B cell (primary cell): ENCODE data around the gene APOB. TPM values are rescaled to one million over a fixed set of nuclear protein-coding genes. Genes with fewer than 3 reads are reported as not detected.

Source experiments
- ATAC-seq: fragments of 200-7000 bp; cut with Tn5 transposase; one replicate; pipeline ENCODE4 v1.10.0; 2021; ENCODE audit warnings: low read depth, mild to moderate bottlenecking, moderate number of reproducible peaks, moderate library complexity
- CTCF ChIA-PET: fragments of 350-600 bp; sonication (Branson Sonifier 250); formaldehyde crosslinking; loops from one replicate; lab custom pipeline; 2021; ENCODE audit warnings: antibody characterized with exemption, inconsistent platforms; lab: Charles Lee
- POLR2A ChIA-PET: fragments of 350-600 bp; sonication (Branson Sonifier 250); formaldehyde crosslinking; loops from one replicate; lab custom pipeline; 2021; ENCODE audit warnings: antibody characterized with exemption; lab: Charles Lee
- DNase-seq: peaks from one replicate; pipeline ENCODE4 v3.0.0; 2013
- H2AFZ ChIP-seq: 2 replicates; pipeline ENCODE4 v1.6.1; 2012; ENCODE audit warnings: mild to moderate bottlenecking, low read depth, low read length; ENCODE audit not compliant: insufficient read depth, poor library complexity, severe bottlenecking
- H3K27ac ChIP-seq, 2 donors: 1 replicate in 1 of 2; 2 replicates in 1 of 2; pipeline ENCODE4 v1.5.1; 2012 to 2013; ENCODE audit warnings: low read length in 2 of 2, mild to moderate bottlenecking in 2 of 2, moderate library complexity in 1 of 2
- H3K27me3 ChIP-seq, 4 experiments: fragments of 200-600 bp in 1 of 4; sonication (generic) in 1 of 4; replicated peaks in 1 of 4; 1 replicate in 2 of 4; 2 replicates in 2 of 4; pipeline versions ENCODE4 v1.6.1 to v1.7.0; 2013 to 2016; ENCODE audit warnings: low read length in 3 of 4, mild to moderate bottlenecking in 2 of 4, mixed read lengths in 1 of 4, moderate library complexity in 1 of 4; ENCODE audit not compliant: insufficient read depth in 4 of 4, control insufficient read depth in 3 of 4; ENCODE audit errors: control extremely low read depth in 1 of 4
- H3K36me3 ChIP-seq, 2 experiments: replicated peaks in 1 of 2; 1 replicate in 1 of 2; 2 replicates in 1 of 2; pipeline versions ENCODE4 v1.6.1 to v1.7.1; 2013; ENCODE audit warnings: low read length in 1 of 2; ENCODE audit not compliant: insufficient read depth in 2 of 2, control insufficient read depth in 1 of 2; ENCODE audit errors: control extremely low read depth in 1 of 2, extremely low read depth in 1 of 2
- H3K4me1 ChIP-seq, 2 donors: fragments of 200-600 bp in 1 of 2; sonication (generic) in 1 of 2; 1 replicate in 1 of 2; 2 replicates in 1 of 2; pipeline versions ENCODE4 v1.5.1 to v1.6.1; 2013 to 2017; ENCODE audit warnings: low read length in 2 of 2; ENCODE audit not compliant: control insufficient read depth in 2 of 2, insufficient read depth in 2 of 2
- H3K4me2 ChIP-seq: replicated peaks from 2 replicates; pipeline ENCODE3; 2012; ENCODE audit warnings: mild to moderate bottlenecking, low read depth, low read length; ENCODE audit not compliant: poor library complexity, severe bottlenecking
- H3K4me3 ChIP-seq, 5 experiments: fragments of 200-600 bp in 1 of 5; sonication (generic) in 1 of 5; 1 replicate in 3 of 5; 2 replicates in 2 of 5; pipeline versions ENCODE4 v1.5.1 to v1.7.0; 2011 to 2016; ENCODE audit warnings: low read length in 4 of 5, mild to moderate bottlenecking in 4 of 5, low read depth in 2 of 5, control low read depth in 1 of 5, moderate library complexity in 1 of 5; ENCODE audit not compliant: insufficient read depth in 1 of 5; ENCODE audit errors: control extremely low read depth in 1 of 5, extremely low read depth in 1 of 5
- H3K79me2 ChIP-seq: fragments of 200-600 bp; sonication (generic); one replicate; pipeline ENCODE4 v1.6.0; 2016; ENCODE audit warnings: low read length; ENCODE audit not compliant: control insufficient read depth, insufficient read depth
- H3K9ac ChIP-seq: fragments of 200-600 bp; sonication (generic); 2 replicates; pipeline ENCODE4 v1.6.1; 2017; ENCODE audit warnings: mild to moderate bottlenecking, low read length, moderate library complexity
- H3K9me3 ChIP-seq, 3 donors: one replicate each; pipeline versions ENCODE4 v1.6.1 to v1.7.1; 2013; ENCODE audit warnings: low read length in 2 of 3; ENCODE audit not compliant: control insufficient read depth in 2 of 3, insufficient read depth in 1 of 3; ENCODE audit errors: control extremely low read depth in 1 of 3
- H4K20me1 ChIP-seq: 2 replicates; pipeline ENCODE4 v1.6.0; 2012; ENCODE audit warnings: mild to moderate bottlenecking, low read length; ENCODE audit not compliant: insufficient read depth, control insufficient read depth, poor library complexity, severe bottlenecking
- H3K27ac Mint-ChIP-seq: one replicate; pipeline ENCODE4 v1.8.0; 2021; ENCODE audit warnings: mixed read lengths
- H3K27me3 Mint-ChIP-seq: one replicate; pipeline ENCODE4 v1.8.0; 2021; ENCODE audit warnings: mixed read lengths
- H3K4me1 Mint-ChIP-seq: one replicate; pipeline ENCODE4 v1.8.0; 2021; ENCODE audit warnings: mixed read lengths
- H3K4me3 Mint-ChIP-seq: one replicate; pipeline ENCODE4 v1.8.0; 2021; ENCODE audit warnings: mixed read lengths
- H3K9me3 Mint-ChIP-seq: one replicate; pipeline ENCODE4 v1.8.0; 2022; ENCODE audit warnings: mixed read lengths; ENCODE audit not compliant: insufficient read depth
- EZH2 ChIP-seq: IDR thresholded peaks from 2 replicates; pipeline ENCODE4 v1.6.1; 2012; ENCODE audit warnings: borderline replicate concordance, low read depth, mild to moderate bottlenecking, moderate library complexity, low read length; ENCODE audit not compliant: insufficient read depth, poor library complexity, severe bottlenecking
- WGBS: methylation state at CpG from one replicate; pipeline ENCODE4 v1.1.5; 2013; ENCODE audit warnings: missing lambda C conversion rate; ENCODE audit not compliant: insufficient coverage; 5-methylcytosine and 5-hydroxymethylcytosine counted together
- intact Hi-C: fragments of 100-400 bp; cut with micrococcal nuclease; formaldehyde crosslinking; loops from one replicate; pipeline ENCODE4 v1.10.0; 2022
- polyA plus RNA-seq: library from polyadenylated mRNA; depleted of rRNA; stranded (reverse); fragments of >200 nt; gene quantifications from 2 replicates; pipeline ENCODE4 v1.2.3, GENCODE V29; 2012
- total RNA-seq, 2 donors: library from RNA; stranded (reverse); fragments of 120-200 nt in 1 of 2; gene quantifications; 1 replicate in 1 of 2; 2 replicates in 1 of 2; pipeline versions ENCODE4 v1.2.3 to v1.2.4, GENCODE V29; 2013 to 2022
- TF ChIP-seq, protein P1 (sequence below): fragments of 200-600 bp; IDR thresholded peaks from one replicate; pipeline ENCODE4 v1.8.0; 2022; ENCODE audit warnings: antibody characterized with exemption, mild to moderate bottlenecking

The APOB gene
- total and polyA plus RNA-seq, 2 donors (not counting 1 experiment from before 2014, with no cell fraction given) = not detected

DNA sequence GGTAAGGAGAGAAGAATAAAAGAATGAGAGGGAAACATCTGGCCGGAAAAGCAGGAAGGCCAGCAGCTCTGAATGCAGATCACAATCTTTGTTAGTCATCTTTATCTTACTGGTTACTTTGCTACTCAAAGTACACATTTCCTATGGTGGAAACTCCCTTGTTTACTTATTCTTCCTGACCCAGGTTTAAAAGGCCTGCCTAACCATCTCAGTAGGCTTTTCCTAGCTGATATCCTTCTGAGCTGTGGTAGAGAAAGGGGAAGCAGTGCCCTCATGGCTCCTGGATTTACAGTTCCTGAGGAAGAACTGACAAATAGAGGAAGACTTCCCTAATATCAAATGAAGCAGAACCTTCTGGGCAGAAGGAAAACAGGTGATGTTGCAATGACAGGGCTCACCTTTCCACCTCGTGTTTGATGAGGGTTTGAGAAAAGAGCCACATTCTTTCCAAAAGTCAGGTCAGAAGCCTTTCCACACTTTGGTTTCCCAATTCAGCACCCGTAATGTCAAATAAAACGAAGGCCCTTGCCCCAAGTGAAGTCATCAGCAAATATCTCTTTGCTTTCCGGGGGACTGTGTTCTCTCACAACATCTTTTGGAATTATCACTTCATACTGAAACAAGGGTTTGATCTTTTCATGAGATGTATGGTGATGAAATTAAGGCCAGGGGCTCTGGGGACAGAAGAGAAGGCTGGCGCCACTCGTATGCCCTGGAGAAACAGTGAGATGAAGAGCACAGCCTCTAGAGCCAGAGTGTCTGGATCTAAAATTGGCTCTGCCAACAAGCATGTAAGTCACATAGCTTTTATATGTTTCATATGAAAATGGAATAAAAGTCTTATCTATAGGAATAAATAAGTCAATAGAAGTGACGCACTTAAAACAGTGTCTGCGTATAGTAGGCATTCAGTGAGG, 26.7 kb upstream of the APOB start:
- H3K4me3 ChIP-seq = no peak overlapping the region
- no peaks in the 10 kb centered on the region for H4K20me1 ChIP-seq
- H3K79me2 ChIP-seq = no peaks in the 10 kb centered on the region
- intact Hi-C loops = no loop called here
- Mint-ChIP-seq H3K9me3 (no peaks in the 10 kb centered on the region), H3K4me3 (no peak overlapping the region), H3K27me3 (peaks cover 9% of the 10 kb centered on the region), H3K27ac (no peak overlapping the region), H3K4me1 (no peaks in the 10 kb centered on the region)
- no peak overlapping the region for H3K27ac ChIP-seq
- no peak for DNase-seq
- no peaks in the 10 kb centered on the region for H3K36me3 ChIP-seq
- H3K27me3 ChIP-seq = peaks cover 0 to 5% (median 2%) of the 10 kb centered on the region in 4 experiments
- H2AFZ ChIP-seq = no peak overlapping the region
- no peaks in the 10 kb centered on the region for H3K9me3 ChIP-seq
- POLR2A ChIA-PET = no interaction called here
- no peak for ATAC-seq
- CTCF ChIA-PET = no interaction called here
- TF ChIP-seq, protein P1, sequence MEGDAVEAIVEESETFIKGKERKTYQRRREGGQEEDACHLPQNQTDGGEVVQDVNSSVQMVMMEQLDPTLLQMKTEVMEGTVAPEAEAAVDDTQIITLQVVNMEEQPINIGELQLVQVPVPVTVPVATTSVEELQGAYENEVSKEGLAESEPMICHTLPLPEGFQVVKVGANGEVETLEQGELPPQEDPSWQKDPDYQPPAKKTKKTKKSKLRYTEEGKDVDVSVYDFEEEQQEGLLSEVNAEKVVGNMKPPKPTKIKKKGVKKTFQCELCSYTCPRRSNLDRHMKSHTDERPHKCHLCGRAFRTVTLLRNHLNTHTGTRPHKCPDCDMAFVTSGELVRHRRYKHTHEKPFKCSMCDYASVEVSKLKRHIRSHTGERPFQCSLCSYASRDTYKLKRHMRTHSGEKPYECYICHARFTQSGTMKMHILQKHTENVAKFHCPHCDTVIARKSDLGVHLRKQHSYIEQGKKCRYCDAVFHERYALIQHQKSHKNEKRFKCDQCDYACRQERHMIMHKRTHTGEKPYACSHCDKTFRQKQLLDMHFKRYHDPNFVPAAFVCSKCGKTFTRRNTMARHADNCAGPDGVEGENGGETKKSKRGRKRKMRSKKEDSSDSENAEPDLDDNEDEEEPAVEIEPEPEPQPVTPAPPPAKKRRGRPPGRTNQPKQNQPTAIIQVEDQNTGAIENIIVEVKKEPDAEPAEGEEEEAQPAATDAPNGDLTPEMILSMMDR = no peak
- no peak for TF ChIP-seq EZH2
- WGBS = 87% methylated on average over 3 of the region's 9 CpGs
- no peak overlapping the region for H3K9ac ChIP-seq
- H3K4me2 ChIP-seq = no peak overlapping the region
- H3K4me1 ChIP-seq = no peaks in the 10 kb centered on the region

DNA sequence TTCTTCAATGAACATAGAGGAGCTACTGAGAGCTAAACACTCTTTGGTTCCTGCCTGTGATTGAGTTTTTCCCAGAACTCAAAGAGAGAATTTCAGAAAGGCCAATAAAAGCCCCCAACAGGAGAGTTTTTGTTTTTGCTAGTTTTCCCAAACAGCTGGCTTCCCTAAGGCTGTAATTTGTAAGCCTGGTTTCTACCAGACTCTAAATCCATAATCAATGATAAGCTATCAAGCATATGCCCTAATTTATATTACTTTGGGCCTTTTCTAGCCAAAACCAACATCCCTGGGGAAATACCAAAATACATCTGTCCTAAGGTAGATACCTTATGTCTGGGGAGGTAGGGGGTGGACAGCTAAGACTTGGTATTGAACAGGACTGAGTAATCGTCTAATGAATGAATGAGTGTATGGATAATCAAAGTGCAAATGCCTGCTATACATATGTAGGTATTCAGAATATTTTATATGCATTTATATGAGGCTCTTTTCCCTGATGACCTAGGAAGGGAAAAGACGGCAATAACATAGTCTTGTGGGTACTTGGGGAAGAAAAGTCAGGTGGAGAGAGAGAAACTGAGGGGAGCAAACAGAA, 26.0 kb upstream of the APOB start:
- no CpG with 5 or more reads among the region's 2 CpGs for WGBS
- no peaks in the 10 kb centered on the region for H3K4me1 Mint-ChIP-seq
- H3K9me3 ChIP-seq = no peaks in the 10 kb centered on the region
- TF ChIP-seq, protein P1 = no peak
- no peak for TF ChIP-seq EZH2
- intact Hi-C loops = no loop called here
- H3K4me1 ChIP-seq = no peaks in the 10 kb centered on the region
- no peak overlapping the region for H3K9ac ChIP-seq
- no peaks in the 10 kb centered on the region for H3K79me2 ChIP-seq
- no peak overlapping the region for H3K27ac ChIP-seq
- no peaks in the 10 kb centered on the region for H4K20me1 ChIP-seq
- no peak overlapping the region for H3K27ac Mint-ChIP-seq
- H3K4me3 ChIP-seq = no peak overlapping the region
- H3K4me2 ChIP-seq = no peak overlapping the region
- H3K27me3 ChIP-seq = peaks cover 0 to 5% (median 2%) of the 10 kb centered on the region in 4 experiments
- no peak overlapping the region for H2AFZ ChIP-seq
- ATAC-seq = no peak
- peaks cover 9% of the 10 kb centered on the region for H3K27me3 Mint-ChIP-seq
- no peak for DNase-seq
- CTCF ChIA-PET = no interaction called here
- H3K9me3 Mint-ChIP-seq = no peaks in the 10 kb centered on the region
- no peaks in the 10 kb centered on the region for H3K36me3 ChIP-seq
- no peak overlapping the region for H3K4me3 Mint-ChIP-seq
- POLR2A ChIA-PET = no interaction called here
